ENCODE measurements around the gene TMEM100.
"Not testable (repeated sequence)": the region's sequence is repeated elsewhere in the genome, so short reads cannot be mapped to it uniquely, and the experiment has no call there.

Gene TMEM100

GRCh38 chr17:55683550-55684315 lies 38.9 kb downstream of the TMEM100 start:
- no peak for DNase-seq (ENCODE audit: low spot score)

GRCh38 chr17:55681342-55681700 lies 41.3 kb downstream of the TMEM100 start:
- DNase-seq (ENCODE audit: low spot score): no peak

GRCh38 chr17:55680686-55681341 lies 41.9 kb downstream of the TMEM100 start:
- DNase-seq (ENCODE audit: low spot score): no peak

GRCh38 chr17:55677446-55677845 lies 45.2 kb downstream of the TMEM100 start:
- no peak for DNase-seq (ENCODE audit: low spot score)

- no peak for DNase-seq (ENCODE audit: low spot score)
These were observed 46.4 kb downstream of the TMEM100 start for GRCh38 chr17:55676274-55676673.

- DNase-seq (ENCODE audit: low spot score): no peak
These were observed 48.7 kb downstream of the TMEM100 start for GRCh38 chr17:55673743-55674506.

GRCh38 chr17:55672585-55673501 lies 49.8 kb downstream of the TMEM100 start:
- DNase-seq (ENCODE audit: low spot score): no peak

GRCh38 chr17:55672010-55672409 lies 50.7 kb downstream of the TMEM100 start:
- not testable (repeated sequence) for DNase-seq (ENCODE audit: low spot score)

All from AG08395 (cell line).